ENCODE results near the gene CREB5. TPM values are rescaled to one million over a fixed set of nuclear protein-coding genes. Genes with fewer than 3 reads are reported as not detected.

CREB5 gene
- total and polyA plus RNA-seq, 11 donors = 7.6 to 38.7 (median 15.2) TPM

DNA sequence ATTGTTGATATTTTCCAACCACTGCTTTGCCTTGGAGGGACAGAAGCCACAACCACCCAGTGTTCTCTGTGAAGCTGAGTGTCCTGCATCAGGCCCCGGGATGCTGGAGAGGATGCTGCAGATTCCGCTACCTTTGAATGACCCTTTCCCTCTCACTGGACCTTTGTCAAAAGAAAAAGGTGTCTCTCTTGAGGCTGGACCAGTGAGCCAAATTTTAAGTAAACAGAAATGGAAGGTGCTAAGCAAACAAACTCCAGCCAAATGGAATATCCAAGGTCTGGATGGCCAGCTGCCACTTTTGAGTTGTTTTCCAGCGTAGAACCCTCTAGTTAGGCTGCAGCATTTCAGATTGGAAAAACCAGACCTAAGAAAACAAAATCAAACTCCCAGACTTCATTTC lies 400.3 kb downstream of the CREB5 start:
- TF ChIP-seq CTCF (IDR thresholded peaks at IDR 0.05) = no peak
- no peak for TF ChIP-seq POLR2A (IDR thresholded peaks at IDR 0.05)
- Histone ChIP-seq H3K27me3 (no peaks in the 10 kb centered on the region), H3K4me1 (peaks cover 0 to 28% (median 6%) of the 10 kb centered on the region in 12 donors), H3K27ac (peak overlapping the region in 3 of 12 donors; percentile 1 to 36 (median 22)), H3K36me3 (peaks cover 0 to 27% (median 10%) of the 10 kb centered on the region in 9 donors), H3K9me3 (no peaks in the 10 kb centered on the region), H3K4me3 (no peak overlapping the region)
- intact Hi-C loops (cut with DNase I) = no loop called here
- no peak for ATAC-seq
- no peak for DNase-seq
- WGBS, 4 donors = 91 to 97% (median 95%) methylated on average over 3 of the region's 3 CpGs

- peak overlapping the region in 3 of 12 donors; percentile 1 to 36 (median 22) for H3K27ac ChIP-seq
- intact Hi-C loops (cut with DNase I) = no loop called here
- DNase-seq (peak in 2 of 5 donors; percentile 28 to 46), ATAC-seq (peak; percentile 25 to 45 (median 37))
- no peaks in the 10 kb centered on the region for H3K27me3 ChIP-seq
- H3K36me3 ChIP-seq = peaks cover 0 to 30% (median 13%) of the 10 kb centered on the region in 9 donors
- WGBS, 4 donors = 47 to 60% (median 52%) methylated on average over 6 of the region's 6 CpGs
- H3K4me1 ChIP-seq = peaks cover 0 to 28% (median 6%) of the 10 kb centered on the region in 12 donors
- TF ChIP-seq CTCF (IDR thresholded peaks at IDR 0.05) = no peak
- no peak for TF ChIP-seq POLR2A (IDR thresholded peaks at IDR 0.05)
- no peaks in the 10 kb centered on the region for H3K9me3 ChIP-seq
- H3K4me3 ChIP-seq = no peak overlapping the region
Measured at GRCh38 chr7:28813243-28813962, 401.1 kb downstream of the CREB5 start.

GRCh38 chr7:28815369-28815927 lies 403.1 kb downstream of the CREB5 start:
- Histone ChIP-seq H3K9me3 (no peaks in the 10 kb centered on the region), H3K4me1 (peaks cover 0 to 28% (median 6%) of the 10 kb centered on the region in 12 donors), H3K4me3 (no peak overlapping the region), H3K36me3 (peaks cover 0 to 37% (median 22%) of the 10 kb centered on the region in 9 donors), H3K27me3 (no peaks in the 10 kb centered on the region), H3K27ac (peak overlapping the region in 1 of 12 donors; percentile 5)
- ATAC-seq (no peak), DNase-seq (no peak)
- intact Hi-C loops (cut with DNase I) = no loop called here
- 81 to 96% (median 92%) methylated on average over 1 of the region's 1 CpG for WGBS, 4 donors
- TF ChIP-seq CTCF (IDR thresholded peaks at IDR 0.05) (no peak), POLR2A (IDR thresholded peaks at IDR 0.05) (no peak)

DNA sequence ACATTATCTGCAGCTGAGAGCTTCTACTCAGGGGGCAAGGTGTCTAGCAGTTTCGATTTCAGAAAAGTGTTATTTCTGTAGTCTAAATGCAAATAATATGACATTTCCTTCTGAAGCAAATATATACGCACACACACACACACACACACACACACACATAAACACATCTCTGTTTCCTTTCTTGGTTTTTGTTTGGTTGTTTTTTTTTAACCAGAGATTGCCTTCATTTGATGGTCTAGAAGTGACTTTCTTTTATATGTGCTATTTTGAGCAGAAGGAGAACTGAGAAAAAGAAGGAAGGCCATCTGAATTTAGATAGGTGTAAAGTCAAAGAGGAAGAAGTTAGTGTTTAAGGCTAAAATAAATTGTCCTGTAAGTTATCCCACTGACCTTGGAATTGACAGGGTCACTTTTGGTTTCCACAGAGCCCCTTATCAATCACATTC lies 403.6 kb downstream of the CREB5 start:
- Histone ChIP-seq H3K27ac (no peak overlapping the region), H3K4me1 (peaks cover 0 to 28% (median 6%) of the 10 kb centered on the region in 12 donors), H3K4me3 (no peak overlapping the region), H3K9me3 (no peaks in the 10 kb centered on the region), H3K36me3 (peaks cover 0 to 41% (median 26%) of the 10 kb centered on the region in 9 donors), H3K27me3 (no peaks in the 10 kb centered on the region)
- no peak for TF ChIP-seq POLR2A (IDR thresholded peaks at IDR 0.05)
- TF ChIP-seq CTCF (IDR thresholded peaks at IDR 0.05) = no peak
- 72 to 87% (median 75%) methylated on average over 2 of the region's 2 CpGs for WGBS, 4 donors
- ATAC-seq (no peak), DNase-seq (no peak)
- intact Hi-C loops (cut with DNase I) = no loop called here
